Pancreas (tissue), 10 donors: ENCODE data around the gene CAD. TPM values are rescaled to one million over a fixed set of nuclear protein-coding genes. Genes with fewer than 3 reads are reported as not detected.
"Not testable (repeated sequence)": the region's sequence is repeated elsewhere in the genome, so short reads cannot be mapped to it uniquely, and the experiment has no call there.

Source experiments
- ATAC-seq, 4 donors: fragments of 200-7000 bp; cut with Tn5 transposase; one replicate each; pipeline versions ENCODE4 v1.8.0 to v1.9.1; 2020; ENCODE audit warnings: mild to moderate bottlenecking in 4 of 4, moderate library complexity in 4 of 4
- DNase-seq, 6 donors: peaks; one replicate each; pipeline ENCODE4 v3.0.0-alpha.2; 2020
- FAIRE-seq: peaks from 2 replicates; lab custom pipeline; 2012; peaks lifted over from hg19 to GRCh38; lab: Jason Lieb, UNC
- H3K27ac ChIP-seq, 4 donors: fragments of 200-600 bp; sonication (generic); 1 replicate in 3 of 4; 2 replicates in 1 of 4; pipeline versions ENCODE4 v1.5.0 to v1.8.0; 2020
- H3K27me3 ChIP-seq, 4 donors: fragments of 200-600 bp; one replicate each; pipeline ENCODE4 v1.8.0; 2021
- H3K36me3 ChIP-seq, 3 donors: fragments of 200-600 bp; sonication (generic) in 1 of 3; one replicate each; pipeline versions ENCODE4 v1.5.0 to v1.8.0; 2020 to 2021
- H3K4me1 ChIP-seq, 3 donors: fragments of 200-600 bp; one replicate each; pipeline ENCODE4 v1.8.0; 2021
- H3K4me3 ChIP-seq, 4 donors: fragments of 200-600 bp; sonication (generic) in 2 of 4; one replicate each; pipeline versions ENCODE4 v1.5.0 to v1.8.0; 2020 to 2021
- H3K9me3 ChIP-seq, 4 donors: fragments of 200-600 bp; one replicate each; pipeline ENCODE4 v1.8.0; 2021
- CTCF ChIP-seq, 4 donors: fragments of 200-600 bp; sonication (generic) in 3 of 4; IDR thresholded peaks; one replicate each; pipeline versions ENCODE4 v1.5.0 to v1.8.0; 2021; ENCODE audit warnings: antibody characterized with exemption in 4 of 4
- WGBS, 2 donors: extraction: QIAGEN DNeasy Blood & Tissue Kit; methylation state at CpG; one replicate each; pipeline ENCODE4 v1.1.7; 2013; 5-methylcytosine and 5-hydroxymethylcytosine counted together
- intact Hi-C, 3 donors: fragments of 100-400 bp; cut with DNase I; formaldehyde crosslinking; loops; one replicate each; pipeline versions ENCODE4 v1.11.1 to v1.14.2; 2022
- polyA plus RNA-seq, 2 donors: library from polyadenylated mRNA; stranded (reverse); fragments of 200-250 nt; gene quantifications; one replicate each; pipeline ENCODE4 v1.2.3, GENCODE V29; 2013
- total RNA-seq, 6 donors: library from RNA; stranded (reverse); fragmentation: NEBNext Ultra II Directional in 4 of 6; extraction: Animal tissue kit (Norgen Biotek cat#: 25700) in 4 of 6; gene quantifications; one replicate each; pipeline versions ENCODE4 v1.2.1 to v1.2.4, GENCODE V29; 2021 to 2023
- donor health status: healthy with polysubstance abuse.
- donor health status: DM: no; HTN: no; CAD: no; lungs with moderate emphysema.
- donor health status: DM: no; HTN: no; CAD: no.
- donor health status: control.
- donor health status: control.
- donor health status: Bipolar disorder and iron deficiency.
- donor health status: DM: yes; HTN: yes; CAD: no.
- donor health status: DM: no; HTN: no; CAD: no.
- donor health status: DM: no; HTN: no; CAD: no.
- donor health status: DM: yes; HTN: yes; CAD: no.

Gene CAD
- total and polyA plus RNA-seq, 8 donors, result 9.6 to 24.6 (median 16.3) TPM

- Histone ChIP-seq H3K27me3 (no peaks in the 10 kb centered on the region), H3K27ac (no peak overlapping the region), H3K4me3 (no peak overlapping the region), H3K9me3 (no peaks in the 10 kb centered on the region), H3K36me3 (no peaks in the 10 kb centered on the region), H3K4me1 (peaks cover 0 to 2% (median 0%) of the 10 kb centered on the region in 3 donors)
- intact Hi-C loops, result loop anchor here in 1 of 3 donors (10.0 kb wide), 1 partner anchor 95 kb away; no protein-coding TSS in a partner anchor
- no peak for DNase-seq
- FAIRE-seq, result no peak
- ATAC-seq, result no peak
- 77 to 81% methylated on average over 8 of the region's 8 CpGs for WGBS, 2 donors
- no peak for TF ChIP-seq CTCF (IDR thresholded peaks at IDR 0.05)
Measured at GRCh38 chr2:27189989-27190388, 27.2 kb upstream of the CAD start.

GRCh38 chr2:27191070-27191829 is 25.9 kb upstream of the CAD start:
- peak in 3 of 4 donors; percentile 63 to 76 (median 72) for ATAC-seq
- Histone ChIP-seq H3K27me3 (no peaks in the 10 kb centered on the region), H3K4me3 (no peak overlapping the region), H3K4me1 (peaks cover 0 to 4% (median 0%) of the 10 kb centered on the region in 3 donors), H3K36me3 (no peaks in the 10 kb centered on the region), H3K27ac (no peak overlapping the region), H3K9me3 (no peaks in the 10 kb centered on the region)
- DNase-seq, result no peak
- FAIRE-seq, result no peak
- WGBS, 2 donors, result 30 to 31% methylated on average over 8 of the region's 8 CpGs
- TF ChIP-seq CTCF (IDR thresholded peaks at IDR 0.05), result peak in 3 of 4 donors; percentile 17 to 25 (median 24)
- intact Hi-C loops, result loop anchor here in 1 of 3 donors (10.0 kb wide), 1 partner anchor 96 kb away; no protein-coding TSS in a partner anchor

GRCh38 chr2:27194538-27195354 is 22.4 kb upstream of the CAD start:
- no peak overlapping the region for H3K27ac ChIP-seq
- ATAC-seq (peak; percentile 46 to 84 (median 74)), DNase-seq (no peak), FAIRE-seq (no peak)
- intact Hi-C loops, result loop anchor here in 1 of 3 donors (10.0 kb wide), 1 partner anchor 100 kb away; no protein-coding TSS in a partner anchor
- no peaks in the 10 kb centered on the region for H3K27me3 ChIP-seq
- TF ChIP-seq CTCF (IDR thresholded peaks at IDR 0.05), result no peak
- 45% methylated on average over 17 of the region's 17 CpGs for WGBS, 2 donors
- no peaks in the 10 kb centered on the region for H3K36me3 ChIP-seq
- H3K4me3 ChIP-seq, result no peak overlapping the region
- peaks cover 0 to 4% (median 0%) of the 10 kb centered on the region in 3 donors for H3K4me1 ChIP-seq
- H3K9me3 ChIP-seq, result no peaks in the 10 kb centered on the region

GRCh38 chr2:27195799-27196198 is 21.4 kb upstream of the CAD start:
- not testable (repeated sequence) for ATAC-seq, H3K4me3 ChIP-seq, H3K4me1 ChIP-seq, FAIRE-seq, DNase-seq, H3K27me3 ChIP-seq, H3K27ac ChIP-seq, H3K36me3 ChIP-seq, H3K9me3 ChIP-seq
- intact Hi-C loops, result loop anchor here in 1 of 3 donors (10.0 kb wide), 1 partner anchor 101 kb away; no protein-coding TSS in a partner anchor
- 87 to 90% methylated on average over 3 of the region's 3 CpGs for WGBS, 2 donors

- WGBS, 2 donors, result 80 to 82% methylated on average over 3 of the region's 3 CpGs
- not testable (repeated sequence) for H3K36me3 ChIP-seq, H3K27me3 ChIP-seq
Measured at GRCh38 chr2:27198068-27198467, 19.1 kb upstream of the CAD start.

More at GRCh38 chr2:27198068-27198467, 19.1 kb upstream of the CAD start:
- not testable (repeated sequence) for H3K27ac ChIP-seq, ATAC-seq, H3K4me3 ChIP-seq, DNase-seq, FAIRE-seq, H3K4me1 ChIP-seq, H3K9me3 ChIP-seq
- intact Hi-C loops, result loop anchor here in 1 of 3 donors (10.0 kb wide), 1 partner anchor 103 kb away; no protein-coding TSS in a partner anchor
